NCI-H2171 (cell line): ENCODE results near the gene WDR17.
A peak's percentile ranks its signal among the peaks of the same experiment; 100 is the strongest.
"Not testable (repeated sequence)": the region's sequence is repeated elsewhere in the genome, so short reads cannot be mapped to it uniquely, and the experiment has no call there.

ENCODE experiments used
- DNase-seq: peaks from one replicate; lab custom pipeline; 2025; lab: John Stamatoyannopoulos, UW

WDR17 gene

DNA sequence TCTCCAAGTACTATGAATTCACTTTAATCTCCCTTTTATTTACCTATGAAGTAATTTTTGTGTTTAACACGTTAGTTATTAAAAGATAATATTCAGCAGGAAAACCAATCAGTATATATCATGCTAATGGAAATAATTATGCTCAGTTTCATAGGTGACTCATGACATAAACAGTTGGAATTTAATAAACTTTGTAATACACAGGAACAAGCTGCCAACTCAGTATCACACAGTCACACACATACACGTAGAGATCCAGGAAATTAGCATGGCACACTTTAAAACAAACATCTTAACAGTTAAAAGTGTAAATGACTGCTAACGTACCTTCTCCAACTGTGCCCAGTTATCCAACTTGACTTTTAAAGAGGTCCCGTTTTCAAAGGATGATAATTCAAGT is 127.5 kb downstream of the WDR17 start:
- DNase-seq, result no peak

DNA sequence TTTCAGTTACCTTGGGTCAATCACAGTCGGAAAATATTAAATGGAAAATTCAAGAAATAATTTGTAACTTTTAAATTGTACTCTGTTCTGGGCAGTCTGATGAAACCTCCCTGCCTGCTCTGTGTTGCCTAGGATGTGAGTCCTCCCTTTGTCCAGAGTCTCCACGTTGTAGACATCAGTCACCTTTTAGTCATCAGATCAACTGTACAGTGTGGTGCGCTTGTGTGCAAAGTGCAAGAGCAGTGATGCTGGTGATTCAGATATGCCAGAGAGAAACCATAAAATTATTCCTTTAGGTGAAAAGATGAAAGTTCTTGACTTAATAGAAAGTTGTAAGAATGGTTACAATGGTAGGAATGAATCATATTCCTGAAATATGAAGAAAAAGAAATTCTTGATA is 128.3 kb downstream of the WDR17 start:
- DNase-seq, result no peak

DNA sequence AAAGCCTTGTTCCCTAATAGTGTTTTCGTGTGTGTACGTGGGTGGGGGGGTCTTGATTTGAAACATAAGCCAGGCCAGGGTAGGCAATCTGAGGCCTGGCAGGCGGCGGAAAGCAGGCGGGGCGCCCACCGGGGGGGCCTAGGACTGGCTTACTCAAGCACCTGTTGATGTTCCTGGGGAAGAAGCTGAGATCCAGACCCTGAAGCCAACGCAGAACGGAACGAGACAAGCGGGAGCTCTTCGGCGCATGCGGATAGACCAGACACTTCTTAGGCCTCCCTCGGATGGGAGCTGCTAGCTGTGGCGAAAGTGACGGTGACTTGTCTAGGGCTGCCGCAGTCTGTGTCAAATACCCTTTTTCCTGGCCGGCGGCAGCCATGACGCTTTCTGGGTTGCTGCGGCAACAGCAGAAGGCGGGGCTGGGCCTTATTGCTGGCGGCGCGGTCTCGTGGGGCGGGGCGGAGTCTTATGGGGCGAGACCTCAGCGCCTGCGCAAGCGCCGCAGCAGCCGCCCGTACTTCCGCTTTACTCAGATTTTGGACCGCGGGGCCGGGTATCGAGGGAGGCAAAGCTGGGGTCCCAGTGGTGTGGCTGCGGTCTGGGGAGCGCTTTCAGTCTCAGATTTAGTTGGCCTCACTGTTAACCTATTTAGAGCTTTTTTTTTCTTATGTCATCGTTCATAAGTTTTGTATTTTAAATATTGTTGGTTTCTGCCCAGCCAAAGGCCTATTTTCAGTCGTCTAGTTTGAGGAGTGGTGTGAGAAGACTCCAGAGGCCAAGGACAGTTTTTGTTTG is 129.7 kb downstream of the WDR17 start, which contains the start of gene SPATA4:
TSS of gene SPATA4 (minus strand) at position 402 of the 795 bp plus-strand sequence. CDS start at position 379, 23 bp downstream.
- peak; percentile 79 for DNase-seq

DNA sequence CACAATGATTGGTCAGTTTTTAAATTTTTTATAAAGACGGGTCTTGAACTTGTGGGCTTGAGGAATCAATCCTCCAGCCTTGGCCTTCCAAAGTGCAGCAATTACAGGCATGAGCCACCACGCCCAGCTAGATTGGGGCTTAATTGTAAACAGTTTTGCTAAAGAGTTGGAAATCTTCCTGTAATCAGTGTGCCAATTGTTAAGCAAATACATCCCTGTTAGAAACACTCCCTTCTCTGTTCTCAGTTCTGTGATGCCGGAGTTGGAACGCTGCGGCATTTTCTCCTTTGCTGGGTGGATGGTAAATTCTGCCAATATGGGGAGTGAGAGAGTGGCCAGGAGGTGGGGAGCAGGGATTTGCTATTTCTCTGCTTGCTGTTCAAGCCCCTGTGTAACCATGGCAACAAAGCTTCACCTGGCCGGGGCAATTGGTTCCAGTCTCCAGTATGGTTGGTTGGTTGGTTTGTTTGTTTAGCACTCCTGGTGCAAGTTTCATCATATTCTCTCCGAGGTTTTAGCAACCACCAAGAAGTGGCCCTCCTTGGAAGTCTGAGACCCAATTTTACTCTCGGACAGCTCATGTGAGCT is 132.8 kb downstream of the WDR17 start:
- DNase-seq, result no peak

DNA sequence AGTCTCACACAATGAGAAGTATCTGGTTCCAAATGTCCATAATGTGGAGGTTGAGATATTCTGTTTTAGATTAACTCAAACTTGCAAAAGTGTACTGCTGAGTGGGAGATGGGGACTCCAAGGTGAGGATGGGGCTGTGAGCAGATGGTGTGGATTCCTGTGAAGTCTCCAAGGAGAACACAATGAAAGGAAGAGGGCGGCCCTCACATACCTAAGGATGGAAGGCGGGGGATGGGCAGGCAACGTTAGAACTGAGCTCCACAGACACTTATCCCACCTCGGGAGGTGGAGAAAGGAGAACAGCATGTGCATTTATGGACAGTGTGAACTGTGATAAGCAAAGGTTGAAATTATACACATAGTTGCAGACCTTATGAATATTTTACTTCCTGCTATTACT is 139.7 kb downstream of the WDR17 start:
- DNase-seq, result peak; percentile 3

DNA sequence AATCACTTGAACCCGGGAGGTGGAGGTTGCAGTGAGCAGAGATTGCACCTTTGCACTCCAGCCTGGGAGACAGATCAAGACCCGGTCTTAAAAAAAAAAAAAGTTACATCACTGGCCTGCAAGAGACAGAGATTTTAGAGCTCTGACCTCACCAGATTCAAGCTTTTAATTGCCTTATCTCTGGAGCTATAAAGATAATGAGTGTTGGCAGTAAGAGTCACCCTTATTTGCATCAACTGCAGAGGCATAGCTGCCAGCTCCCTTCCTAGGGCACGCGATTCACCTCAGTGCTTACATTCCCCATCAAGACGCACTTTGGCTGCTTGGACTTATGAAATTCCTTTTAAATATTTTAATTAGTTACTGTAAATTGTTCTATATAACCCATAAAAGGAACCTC is 142.2 kb downstream of the WDR17 start:
- no peak for DNase-seq

DNA sequence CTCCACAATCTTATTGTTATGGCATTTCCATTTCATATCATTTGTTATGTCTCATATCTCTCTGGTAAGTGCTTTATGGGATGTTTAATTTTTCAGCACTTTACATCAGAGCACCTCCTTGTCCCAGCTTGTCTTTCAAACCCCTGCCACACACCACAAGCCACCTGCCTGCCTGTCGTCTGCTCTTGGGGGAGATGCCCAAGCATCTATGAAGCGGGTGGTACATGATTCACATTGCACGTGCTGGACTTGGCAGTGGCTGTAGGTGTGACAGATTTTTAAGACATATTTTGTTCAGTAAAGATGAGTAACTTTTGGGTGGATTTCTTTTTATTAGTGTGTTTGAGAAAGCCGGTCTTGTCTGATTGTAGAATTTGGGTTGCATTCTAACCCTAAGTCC is 143.9 kb downstream of the WDR17 start:
- no peak for DNase-seq

DNA sequence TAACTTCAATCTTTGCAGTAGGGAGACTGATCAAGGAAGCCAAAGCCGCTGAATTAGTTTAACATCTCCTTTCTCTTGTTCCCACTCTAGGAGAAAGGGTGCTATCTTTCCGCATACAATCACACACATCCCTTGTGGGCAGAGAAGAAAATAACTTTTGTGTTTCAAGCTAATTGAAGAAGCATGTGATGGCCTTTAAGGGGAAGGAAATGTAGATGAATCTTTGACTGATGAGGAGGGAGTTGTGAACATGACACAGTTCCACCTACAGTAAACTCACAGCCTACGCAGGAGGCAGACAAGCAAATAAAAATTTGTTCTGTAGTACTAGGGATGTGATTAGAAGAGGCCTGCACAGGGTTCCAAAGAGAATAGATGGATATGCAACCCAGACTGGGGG is 144.5 kb downstream of the WDR17 start:
- no peak for DNase-seq

DNA sequence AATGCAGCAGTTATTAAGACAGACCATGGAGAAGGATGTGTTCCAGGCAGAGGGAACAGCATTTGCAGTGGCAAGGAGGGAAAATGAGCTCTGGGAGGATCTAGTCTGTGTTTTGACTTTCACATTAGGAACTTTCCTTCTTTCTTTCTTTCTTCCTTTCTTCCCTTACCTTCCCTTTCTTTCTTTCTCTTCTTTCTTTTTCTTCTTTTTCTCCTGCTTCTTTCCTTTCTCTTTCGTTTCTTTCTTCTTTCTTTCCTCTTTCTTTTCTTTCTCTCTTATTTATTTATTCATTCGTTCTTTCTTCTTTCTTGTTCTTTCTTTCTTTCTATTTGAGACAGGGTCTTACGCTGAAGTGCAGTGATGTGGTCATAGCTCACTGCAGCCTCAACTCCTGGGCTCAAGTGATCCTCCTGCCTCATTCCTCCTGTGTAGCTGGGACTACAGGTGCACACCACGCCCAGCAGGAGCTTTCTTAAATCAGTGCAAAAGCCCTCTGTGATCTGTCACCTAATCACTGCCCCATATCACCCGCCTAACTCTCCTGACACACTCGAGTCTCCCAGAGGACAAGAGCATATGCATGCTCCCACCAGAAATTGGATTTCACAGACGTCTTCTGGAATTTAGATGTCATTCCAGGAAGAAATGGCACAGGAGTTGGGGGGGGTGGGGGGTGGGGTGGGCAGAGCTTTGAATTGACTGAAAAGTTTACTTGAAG is 145.1 kb downstream of the WDR17 start:
- DNase-seq, result no peak

DNA sequence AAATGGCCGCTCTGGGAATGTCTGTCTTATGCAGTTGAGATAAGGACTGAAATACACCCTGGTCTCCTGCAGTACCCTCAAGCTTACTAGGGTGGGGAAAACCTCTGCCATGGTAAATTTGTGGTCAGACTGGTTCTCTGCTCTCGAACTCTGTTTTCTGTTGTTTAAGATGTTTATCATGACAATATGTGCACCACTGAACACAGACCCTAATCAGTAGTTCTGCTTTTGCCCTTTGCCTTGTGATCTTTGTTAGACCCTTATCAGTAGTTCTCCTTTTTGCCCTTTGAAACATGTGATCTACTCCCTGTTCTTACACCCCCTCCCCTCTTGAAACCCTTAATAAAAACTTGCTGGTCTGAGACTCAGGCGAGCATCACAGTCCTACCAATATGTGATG is 146.7 kb downstream of the WDR17 start:
- not testable (repeated sequence) for DNase-seq

DNA sequence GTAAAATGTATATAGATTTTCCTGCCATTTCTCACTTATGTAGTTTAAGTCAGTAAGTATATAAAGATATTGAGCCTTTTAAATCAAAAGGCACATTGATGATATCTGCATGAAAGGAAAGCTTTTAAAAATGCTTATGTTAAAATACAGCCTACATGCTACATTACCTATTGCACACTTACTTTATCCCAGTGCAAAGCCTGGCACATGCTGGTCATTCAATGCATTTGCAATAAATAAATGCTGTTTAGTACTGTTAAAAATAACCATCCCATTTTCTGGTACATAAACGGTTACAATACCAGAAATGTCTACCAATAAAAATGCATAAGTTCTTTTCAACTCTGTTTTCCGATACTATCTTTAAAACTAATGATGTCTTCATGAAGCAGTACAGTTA is 151.9 kb downstream of the WDR17 start:
- no peak for DNase-seq

DNA sequence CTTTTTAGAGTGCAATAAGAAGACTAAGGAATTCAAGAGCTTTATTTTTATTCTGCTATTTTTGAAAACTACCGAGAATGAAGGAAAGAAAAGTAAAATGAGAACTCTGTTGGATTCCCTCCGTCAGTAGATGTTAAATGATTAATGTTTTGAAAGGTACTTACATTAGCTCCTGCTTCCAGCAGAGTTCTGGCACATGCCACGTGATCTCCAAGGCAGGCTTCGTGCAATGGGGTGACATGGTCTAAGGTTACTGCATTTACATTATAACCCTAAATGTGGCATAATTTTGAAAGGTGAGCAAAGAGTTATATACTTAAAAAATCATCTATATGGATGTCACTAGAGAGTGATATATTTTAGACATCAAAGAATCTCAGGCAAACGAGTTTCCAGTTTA is 156.5 kb downstream of the WDR17 start:
- DNase-seq, result no peak

DNA sequence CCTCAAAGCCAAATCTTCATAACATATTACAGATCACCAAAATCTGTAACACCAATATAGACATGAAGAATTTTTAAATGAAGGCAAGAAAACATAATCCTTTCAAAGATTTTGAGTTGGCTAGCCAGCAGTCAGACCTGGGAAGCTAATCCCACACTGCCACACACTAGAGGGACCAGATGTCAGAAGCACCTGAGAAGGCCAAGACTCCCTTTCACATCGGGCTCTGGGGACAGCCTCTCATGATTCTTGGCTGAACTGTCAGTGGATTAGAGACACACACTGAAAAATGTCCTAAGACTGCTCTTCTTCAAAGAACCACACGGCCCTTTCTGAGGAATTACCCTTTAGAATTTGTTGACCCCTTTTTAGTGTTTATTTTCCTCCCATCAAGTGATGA is 157.9 kb downstream of the WDR17 start:
- DNase-seq, result no peak

DNA sequence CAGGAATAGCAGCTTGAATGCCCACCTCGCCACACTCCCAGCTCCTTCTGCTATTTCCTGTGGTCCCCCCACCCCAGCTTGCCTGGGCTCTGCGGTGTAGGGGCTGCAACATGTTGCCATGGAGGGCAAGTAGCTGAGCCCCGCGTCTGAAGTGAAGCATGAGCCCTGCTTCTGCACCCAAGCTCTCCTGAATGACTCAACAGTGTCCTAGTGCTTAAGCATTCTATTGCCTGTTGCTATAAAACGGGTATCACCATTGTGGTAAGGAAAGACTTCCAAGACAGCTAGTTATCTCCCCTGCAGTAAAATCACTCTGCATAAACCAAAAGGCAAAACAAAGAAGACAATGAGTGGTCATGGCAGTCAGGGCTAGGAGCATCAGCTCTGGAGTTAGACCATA is 161.1 kb downstream of the WDR17 start:
- DNase-seq, result no peak

DNA sequence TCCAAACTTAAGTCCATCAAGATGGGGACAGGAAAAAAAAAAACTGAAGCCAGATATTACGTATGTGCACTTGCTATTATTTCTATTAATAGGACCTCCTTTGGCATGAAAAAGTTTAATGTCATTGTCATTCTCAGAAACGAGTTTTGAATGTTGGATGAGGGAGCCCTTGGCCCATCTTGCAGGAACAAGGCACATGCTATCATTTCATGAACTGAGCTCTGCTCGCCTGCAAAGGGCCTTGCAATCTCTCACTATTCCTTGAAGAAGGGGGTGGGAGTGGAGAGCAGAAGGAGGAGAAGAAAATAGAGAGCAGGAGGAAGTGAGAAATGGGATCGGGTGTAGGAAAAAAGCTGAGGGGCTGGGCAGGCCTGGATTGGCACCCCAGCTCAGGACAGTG is 164.0 kb downstream of the WDR17 start:
- DNase-seq, result no peak
